Measurements from ENCODE around the gene TSPAN9.

TSPAN9 gene

GRCh38 chr12:3173912-3174311 is 96.7 kb downstream of the TSPAN9 start:
- Histone ChIP-seq H3K36me3 (ENCODE audit: insufficient read depth, low read length) (no peaks in the 10 kb centered on the region), H3K4me3 (no peak overlapping the region), H3K9me3 (ENCODE audit: low read depth, low read length) (no peaks in the 10 kb centered on the region), H3K27ac (no peak overlapping the region), H3K9ac (ENCODE audit: insufficient read length) (no peak overlapping the region)
- TF ChIP-seq EZH2 (IDR thresholded peaks at IDR 0.05) (no peak), POLR2AphosphoS5 (IDR thresholded peaks at IDR 0.05; ENCODE audit: borderline replicate concordance, low read depth, low read length) (no peak), FOXP2 (optimal IDR thresholded peaks at IDR 0.05; ENCODE audit: control extremely low read depth, extremely low read length, insufficient read depth) (no peak)
- DNase-seq (ENCODE audit: low read depth, low spot score): no peak

GRCh38 chr12:3175238-3175637 is 98.1 kb downstream of the TSPAN9 start:
- H3K27ac ChIP-seq: no peak overlapping the region
- no peak for TF ChIP-seq POLR2AphosphoS5 (IDR thresholded peaks at IDR 0.05; ENCODE audit: borderline replicate concordance, low read depth, low read length)
- no peak for TF ChIP-seq FOXP2 (optimal IDR thresholded peaks at IDR 0.05; ENCODE audit: control extremely low read depth, extremely low read length, insufficient read depth)
- TF ChIP-seq EZH2 (IDR thresholded peaks at IDR 0.05): no peak
- no peaks in the 10 kb centered on the region for H3K9me3 ChIP-seq (ENCODE audit: low read depth, low read length)
- no peaks in the 10 kb centered on the region for H3K36me3 ChIP-seq (ENCODE audit: insufficient read depth, low read length)
- no peak overlapping the region for H3K4me3 ChIP-seq
- DNase-seq (ENCODE audit: low read depth, low spot score): no peak
- no peak overlapping the region for H3K9ac ChIP-seq (ENCODE audit: insufficient read length)

GRCh38 chr12:3176754-3177153 is 99.6 kb downstream of the TSPAN9 start:
- Histone ChIP-seq H3K9me3 (ENCODE audit: low read depth, low read length) (no peaks in the 10 kb centered on the region), H3K4me3 (no peak overlapping the region), H3K27ac (no peak overlapping the region), H3K36me3 (ENCODE audit: insufficient read depth, low read length) (no peaks in the 10 kb centered on the region), H3K9ac (ENCODE audit: insufficient read length) (no peak overlapping the region)
- DNase-seq (ENCODE audit: low read depth, low spot score): no peak
- TF ChIP-seq FOXP2 (optimal IDR thresholded peaks at IDR 0.05; ENCODE audit: control extremely low read depth, extremely low read length, insufficient read depth) (no peak), EZH2 (IDR thresholded peaks at IDR 0.05) (no peak), POLR2AphosphoS5 (IDR thresholded peaks at IDR 0.05; ENCODE audit: borderline replicate concordance, low read depth, low read length) (no peak)

GRCh38 chr12:3177778-3178425 is 100.7 kb downstream of the TSPAN9 start:
- TF ChIP-seq EZH2 (IDR thresholded peaks at IDR 0.05) (no peak), POLR2AphosphoS5 (IDR thresholded peaks at IDR 0.05; ENCODE audit: borderline replicate concordance, low read depth, low read length) (no peak), FOXP2 (optimal IDR thresholded peaks at IDR 0.05; ENCODE audit: control extremely low read depth, extremely low read length, insufficient read depth) (no peak)
- no peak for DNase-seq (ENCODE audit: low read depth, low spot score)
- H3K9ac ChIP-seq (ENCODE audit: insufficient read length): no peak overlapping the region
- no peak overlapping the region for H3K4me3 ChIP-seq
- no peaks in the 10 kb centered on the region for H3K9me3 ChIP-seq (ENCODE audit: low read depth, low read length)
- no peaks in the 10 kb centered on the region for H3K36me3 ChIP-seq (ENCODE audit: insufficient read depth, low read length)
- H3K27ac ChIP-seq: no peak overlapping the region

GRCh38 chr12:3178671-3179313 is 101.6 kb downstream of the TSPAN9 start:
- no peak overlapping the region for H3K9ac ChIP-seq (ENCODE audit: insufficient read length)
- no peak for DNase-seq (ENCODE audit: low read depth, low spot score)
- no peak for TF ChIP-seq POLR2AphosphoS5 (IDR thresholded peaks at IDR 0.05; ENCODE audit: borderline replicate concordance, low read depth, low read length)
- no peak for TF ChIP-seq EZH2 (IDR thresholded peaks at IDR 0.05)
- TF ChIP-seq FOXP2 (optimal IDR thresholded peaks at IDR 0.05; ENCODE audit: control extremely low read depth, extremely low read length, insufficient read depth): no peak
- H3K27ac ChIP-seq: no peak overlapping the region
- no peak overlapping the region for H3K4me3 ChIP-seq
- H3K36me3 ChIP-seq (ENCODE audit: insufficient read depth, low read length): no peaks in the 10 kb centered on the region
- H3K9me3 ChIP-seq (ENCODE audit: low read depth, low read length): no peaks in the 10 kb centered on the region

- Histone ChIP-seq H3K9me3 (ENCODE audit: low read depth, low read length) (no peaks in the 10 kb centered on the region), H3K4me3 (no peak overlapping the region), H3K9ac (ENCODE audit: insufficient read length) (no peak overlapping the region), H3K36me3 (ENCODE audit: insufficient read depth, low read length) (no peaks in the 10 kb centered on the region), H3K27ac (no peak overlapping the region)
- no peak for DNase-seq (ENCODE audit: low read depth, low spot score)
- TF ChIP-seq POLR2AphosphoS5 (IDR thresholded peaks at IDR 0.05; ENCODE audit: borderline replicate concordance, low read depth, low read length): no peak
- TF ChIP-seq FOXP2 (optimal IDR thresholded peaks at IDR 0.05; ENCODE audit: control extremely low read depth, extremely low read length, insufficient read depth): no peak
- TF ChIP-seq EZH2 (IDR thresholded peaks at IDR 0.05): no peak
Observed at GRCh38 chr12:3179731-3180130, 102.6 kb downstream of the TSPAN9 start.

GRCh38 chr12:3182426-3182825 is 105.2 kb downstream of the TSPAN9 start:
- no peak overlapping the region for H3K27ac ChIP-seq
- no peak for DNase-seq (ENCODE audit: low read depth, low spot score)
- TF ChIP-seq FOXP2 (optimal IDR thresholded peaks at IDR 0.05; ENCODE audit: control extremely low read depth, extremely low read length, insufficient read depth): no peak
- no peak for TF ChIP-seq POLR2AphosphoS5 (IDR thresholded peaks at IDR 0.05; ENCODE audit: borderline replicate concordance, low read depth, low read length)
- TF ChIP-seq EZH2 (IDR thresholded peaks at IDR 0.05): no peak
- no peaks in the 10 kb centered on the region for H3K36me3 ChIP-seq (ENCODE audit: insufficient read depth, low read length)
- no peaks in the 10 kb centered on the region for H3K9me3 ChIP-seq (ENCODE audit: low read depth, low read length)
- H3K4me3 ChIP-seq: no peak overlapping the region
- no peak overlapping the region for H3K9ac ChIP-seq (ENCODE audit: insufficient read length)

- Histone ChIP-seq H3K36me3 (ENCODE audit: insufficient read depth, low read length) (no peaks in the 10 kb centered on the region), H3K4me3 (no peak overlapping the region), H3K9ac (ENCODE audit: insufficient read length) (no peak overlapping the region), H3K9me3 (ENCODE audit: low read depth, low read length) (no peaks in the 10 kb centered on the region), H3K27ac (no peak overlapping the region)
- no peak for DNase-seq (ENCODE audit: low read depth, low spot score)
- TF ChIP-seq POLR2AphosphoS5 (IDR thresholded peaks at IDR 0.05; ENCODE audit: borderline replicate concordance, low read depth, low read length) (no peak), EZH2 (IDR thresholded peaks at IDR 0.05) (no peak), FOXP2 (optimal IDR thresholded peaks at IDR 0.05; ENCODE audit: control extremely low read depth, extremely low read length, insufficient read depth) (no peak)
Observed at GRCh38 chr12:3184485-3184884, 107.3 kb downstream of the TSPAN9 start.

All from SK-N-MC (cell line).